Neuronal stem cell (in vitro differentiated cells): ENCODE results near the gene SNX3.

Experiments used
- DNase-seq: peaks from one replicate; pipeline ENCODE4 v3.0.0-alpha.2; 2013; ENCODE audit warnings: low spot score
- H2AFZ ChIP-seq: one replicate; pipeline ENCODE4 v1.6.1; 2013; ENCODE audit warnings: mild to moderate bottlenecking, low read length, inconsistent platforms
- H2AK5ac ChIP-seq: 2 replicates; pipeline ENCODE4 v1.6.1; 2013; ENCODE audit warnings: low read depth, mild to moderate bottlenecking, inconsistent platforms, low read length, moderate library complexity, mixed read lengths
- H2BK120ac ChIP-seq: 2 replicates; pipeline ENCODE4 v1.6.1; 2013; ENCODE audit warnings: low read depth, mild to moderate bottlenecking, inconsistent platforms, low read length, moderate library complexity, mixed read lengths
- H2BK12ac ChIP-seq: one replicate; pipeline ENCODE4 v1.6.1; 2013; ENCODE audit warnings: low read length, inconsistent platforms
- H2BK15ac ChIP-seq: 2 replicates; pipeline ENCODE4 v1.6.1; 2013; ENCODE audit warnings: mild to moderate bottlenecking, low read length, inconsistent platforms, mixed read lengths
- H2BK5ac ChIP-seq: one replicate; pipeline ENCODE4 v1.6.1; 2013; ENCODE audit warnings: inconsistent platforms, mild to moderate bottlenecking, low read length, moderate library complexity
- H3K14ac ChIP-seq: one replicate; pipeline ENCODE4 v1.6.1; 2013; ENCODE audit warnings: low read length, inconsistent platforms
- H3K18ac ChIP-seq: 2 replicates; pipeline ENCODE4 v1.6.1; 2013; ENCODE audit warnings: low read length, inconsistent platforms
- H3K23ac ChIP-seq: 2 replicates; pipeline ENCODE4 v1.6.1; 2013; ENCODE audit warnings: low read depth, mild to moderate bottlenecking, mixed read lengths, low read length, inconsistent platforms; ENCODE audit not compliant: poor library complexity
- H3K27ac ChIP-seq: replicated peaks from 3 replicates; pipeline ENCODE4 v1.5.1; 2013; ENCODE audit warnings: low read length, inconsistent platforms
- H3K27me3 ChIP-seq, 3 experiments: 2 replicates each; pipeline ENCODE4 v1.6.1; 2013; ENCODE audit warnings: low read length in 3 of 3, mild to moderate bottlenecking in 2 of 3, inconsistent platforms in 1 of 3, low read depth in 1 of 3, mixed read lengths in 1 of 3, moderate library complexity in 1 of 3; ENCODE audit not compliant: control insufficient read depth in 3 of 3, insufficient read depth in 3 of 3
- H3K36me3 ChIP-seq, 2 donors: replicated peaks in 1 of 2; 2 replicates each; pipeline ENCODE4 v1.6.1; 2013; ENCODE audit warnings: low read length in 2 of 2; ENCODE audit not compliant: control insufficient read depth in 2 of 2, insufficient read depth in 2 of 2
- H3K4ac ChIP-seq: 2 replicates; pipeline ENCODE4 v1.6.1; 2013; ENCODE audit warnings: inconsistent platforms, mild to moderate bottlenecking, low read length, moderate library complexity
- H3K4me1 ChIP-seq, 2 donors: 1 replicate in 1 of 2; 2 replicates in 1 of 2; pipeline ENCODE4 v1.6.1; 2013; ENCODE audit warnings: low read length in 2 of 2, low read depth in 1 of 2; ENCODE audit not compliant: control insufficient read depth in 2 of 2, insufficient read depth in 1 of 2
- H3K4me2 ChIP-seq: one replicate; pipeline ENCODE4 v1.6.1; 2013; ENCODE audit warnings: mild to moderate bottlenecking, low read length, inconsistent platforms; ENCODE audit not compliant: insufficient read depth, poor library complexity, severe bottlenecking
- H3K4me3 ChIP-seq, 2 donors: 2 replicates each; pipeline ENCODE4 v1.5.1; 2013; ENCODE audit warnings: low read length in 2 of 2, mild to moderate bottlenecking in 2 of 2, inconsistent platforms in 1 of 2, moderate library complexity in 1 of 2
- H3K79me1 ChIP-seq: one replicate; pipeline ENCODE4 v1.6.1; 2013; ENCODE audit warnings: low read depth, mild to moderate bottlenecking, inconsistent platforms, low read length, moderate library complexity
- H3K9ac ChIP-seq: one replicate; pipeline ENCODE4 v1.6.1; 2013; ENCODE audit warnings: mild to moderate bottlenecking, low read depth, low read length, inconsistent platforms; ENCODE audit not compliant: poor library complexity
- H3K9me3 ChIP-seq, 2 donors: replicated peaks in 1 of 2; 2 replicates each; pipeline versions ENCODE3 to v1.6.1; 2013; ENCODE audit warnings: low read length in 2 of 2, mild to moderate bottlenecking in 2 of 2, inconsistent platforms in 1 of 2, low read depth in 1 of 2, mixed read lengths in 1 of 2, moderate library complexity in 1 of 2; ENCODE audit not compliant: control insufficient read depth in 2 of 2, insufficient read depth in 1 of 2
- H4K8ac ChIP-seq: one replicate; pipeline ENCODE4 v1.6.1; 2013; ENCODE audit warnings: low read depth, mild to moderate bottlenecking, inconsistent platforms, low read length, moderate library complexity
- H4K91ac ChIP-seq: one replicate; pipeline ENCODE4 v1.6.1; 2013; ENCODE audit warnings: low read length, low read depth, mild to moderate bottlenecking, inconsistent platforms; ENCODE audit not compliant: poor library complexity
- WGBS, 2 donors: extraction: QIAGEN DNeasy Blood & Tissue Kit; methylation state at CpG; one replicate each; pipeline ENCODE4 v1.1.7; 2013; ENCODE audit warnings: missing lambda C conversion rate in 2 of 2, mixed read lengths in 1 of 2; ENCODE audit not compliant: insufficient read length in 2 of 2, insufficient replicate concordance in 1 of 2; ENCODE audit errors: extremely low coverage in 2 of 2; 5-methylcytosine and 5-hydroxymethylcytosine counted together

SNX3 gene

GRCh38 chr6:108228416-108228815 lies 32.4 kb downstream of the SNX3 start:
- Histone ChIP-seq H3K27me3 (no peaks in the 10 kb centered on the region), H3K4me2 (no peak overlapping the region), H3K14ac (no peak overlapping the region), H4K91ac (no peak overlapping the region), H3K36me3 (peaks cover 0 to 3% of the 10 kb centered on the region in 2 donors), H2AFZ (no peak overlapping the region), H3K9ac (no peak overlapping the region), H3K27ac (no peak overlapping the region), H3K4me3 (no peak overlapping the region), H3K4ac (no peak overlapping the region), H3K79me1 (peaks cover 2% of the 10 kb centered on the region), H2BK15ac (no peak overlapping the region), H3K23ac (no peak overlapping the region), H3K9me3 (no peaks in the 10 kb centered on the region), H3K4me1 (no peaks in the 10 kb centered on the region), H2BK12ac (no peak overlapping the region), H2BK5ac (no peak overlapping the region), H2BK120ac (no peak overlapping the region), H2AK5ac (no peak overlapping the region), H4K8ac (no peak overlapping the region), H3K18ac (no peak overlapping the region)
- no CpG with 5 or more reads among the region's 8 CpGs for WGBS, 2 donors
- no peak for DNase-seq

GRCh38 chr6:108227290-108227689 lies 33.5 kb downstream of the SNX3 start:
- H3K4ac ChIP-seq: no peak overlapping the region

GRCh38 chr6:108222504-108222903 lies 38.3 kb downstream of the SNX3 start:
- Histone ChIP-seq H3K4me1 (no peaks in the 10 kb centered on the region), H3K9ac (no peak overlapping the region), H3K4me3 (no peak overlapping the region), H3K27me3 (no peaks in the 10 kb centered on the region), H3K14ac (no peak overlapping the region), H4K91ac (no peak overlapping the region), H2BK5ac (no peak overlapping the region), H2AK5ac (no peak overlapping the region), H3K4me2 (no peak overlapping the region), H3K27ac (no peak overlapping the region), H3K23ac (no peak overlapping the region), H3K18ac (no peak overlapping the region), H3K79me1 (no peaks in the 10 kb centered on the region), H2BK120ac (no peak overlapping the region), H2BK12ac (no peak overlapping the region), H3K9me3 (no peaks in the 10 kb centered on the region), H3K36me3 (peaks cover 0 to 49% of the 10 kb centered on the region in 2 donors), H4K8ac (no peak overlapping the region), H3K4ac (no peak overlapping the region), H2AFZ (no peak overlapping the region), H2BK15ac (no peak overlapping the region)
- WGBS, 2 donors: 100% methylated on average over 1 of the region's 1 CpG
- no peak for DNase-seq

More at GRCh38 chr6:108227290-108227689, 33.5 kb downstream of the SNX3 start:
- Histone ChIP-seq H3K4me1 (no peaks in the 10 kb centered on the region), H2AK5ac (no peak overlapping the region), H3K4me3 (no peak overlapping the region), H2BK5ac (no peak overlapping the region), H3K27ac (no peak overlapping the region), H3K14ac (no peak overlapping the region), H3K18ac (no peak overlapping the region), H4K8ac (no peak overlapping the region), H3K4me2 (no peak overlapping the region), H3K23ac (no peak overlapping the region), H3K27me3 (no peaks in the 10 kb centered on the region), H2BK12ac (no peak overlapping the region), H4K91ac (no peak overlapping the region), H3K9me3 (no peaks in the 10 kb centered on the region), H3K36me3 (peaks cover 0 to 10% of the 10 kb centered on the region in 2 donors), H2BK15ac (no peak overlapping the region), H3K79me1 (peaks cover 2% of the 10 kb centered on the region), H3K9ac (no peak overlapping the region), H2AFZ (no peak overlapping the region), H2BK120ac (no peak overlapping the region)
- WGBS, 2 donors: no CpG with 5 or more reads among the region's 3 CpGs
- no peak for DNase-seq

GRCh38 chr6:108222064-108222463 lies 38.8 kb downstream of the SNX3 start:
- Histone ChIP-seq H3K9me3 (no peaks in the 10 kb centered on the region), H2AK5ac (no peak overlapping the region), H3K36me3 (peaks cover 0 to 54% of the 10 kb centered on the region in 2 donors), H3K27ac (no peak overlapping the region), H3K4me1 (no peaks in the 10 kb centered on the region), H3K14ac (no peak overlapping the region), H3K23ac (no peak overlapping the region), H3K18ac (no peak overlapping the region), H3K4me2 (no peak overlapping the region), H4K8ac (no peak overlapping the region), H2BK12ac (no peak overlapping the region), H2BK15ac (no peak overlapping the region), H3K4me3 (no peak overlapping the region), H3K4ac (no peak overlapping the region), H2BK5ac (no peak overlapping the region), H3K9ac (no peak overlapping the region), H3K79me1 (no peaks in the 10 kb centered on the region), H3K27me3 (no peaks in the 10 kb centered on the region), H2BK120ac (no peak overlapping the region), H2AFZ (no peak overlapping the region), H4K91ac (no peak overlapping the region)
- no peak for DNase-seq
- no CpG with 5 or more reads among the region's 2 CpGs for WGBS, 2 donors
